HG03342 (cell line): ENCODE measurements around the gene GPC6.

Experiments used
- ATAC-seq: cut with Tn5 transposase; IDR thresholded peaks from one replicate; pipeline ENCODE4 v1.9.1; 2021; ENCODE audit warnings: mild to moderate bottlenecking, moderate library complexity; ENCODE audit not compliant: unreplicated experiment

Gene GPC6

GRCh38 chr13:94218951-94219350, 992.3 kb downstream of the GPC6 start:
- ATAC-seq = no peak

- no peak for ATAC-seq
These were observed 998.1 kb downstream of the GPC6 start for GRCh38 chr13:94224670-94225069.

- ATAC-seq = no peak
These were observed 1000.8 kb downstream of the GPC6 start for GRCh38 chr13:94227255-94227879.

GRCh38 chr13:94228763-94229162, 1002.2 kb downstream of the GPC6 start:
- ATAC-seq = no peak

GRCh38 chr13:94232161-94232950, 1005.7 kb downstream of the GPC6 start:
- ATAC-seq = no peak

- ATAC-seq = no peak
These were observed 1006.3 kb downstream of the GPC6 start for GRCh38 chr13:94232956-94233355.

- no peak for ATAC-seq
These were observed 1006.8 kb downstream of the GPC6 start for GRCh38 chr13:94233401-94233800.

GRCh38 chr13:94233837-94234236, 1007.2 kb downstream of the GPC6 start:
- ATAC-seq = no peak

- no peak for ATAC-seq
These were observed 1008.1 kb downstream of the GPC6 start for GRCh38 chr13:94234738-94235137.

- no peak for ATAC-seq
These were observed 1009.5 kb downstream of the GPC6 start for GRCh38 chr13:94236132-94236531.

- ATAC-seq = no peak
These were observed 1010.3 kb downstream of the GPC6 start for GRCh38 chr13:94236872-94237271.

- ATAC-seq = no peak
These were observed 1012.5 kb downstream of the GPC6 start for GRCh38 chr13:94239135-94239534.

- no peak for ATAC-seq
These were observed 1015.9 kb downstream of the GPC6 start for GRCh38 chr13:94242554-94242953.

GRCh38 chr13:94243551-94243950, 1016.9 kb downstream of the GPC6 start:
- no peak for ATAC-seq

GRCh38 chr13:94246495-94246894, 1019.9 kb downstream of the GPC6 start:
- ATAC-seq = no peak

GRCh38 chr13:94247890-94248289, 1021.3 kb downstream of the GPC6 start:
- no peak for ATAC-seq

- no peak for ATAC-seq
These were observed 1022.0 kb downstream of the GPC6 start for GRCh38 chr13:94248454-94249228.

- no peak for ATAC-seq
These were observed 1022.9 kb downstream of the GPC6 start for GRCh38 chr13:94249512-94249911.

GRCh38 chr13:94251831-94252608, 1025.4 kb downstream of the GPC6 start:
- ATAC-seq = no peak

GRCh38 chr13:94254737-94255136, 1028.1 kb downstream of the GPC6 start:
- no peak for ATAC-seq

GRCh38 chr13:94256721-94257120, 1030.1 kb downstream of the GPC6 start:
- no peak for ATAC-seq
